Gastroesophageal sphincter (tissue), 3 donors: Measurements from ENCODE around the gene ROPN1.

Experiments used
- CTCF ChIP-seq, 4 experiments: fragments of 200-600 bp in 2 of 4; fragments of 450-650 bp in 2 of 4; sonication (generic) in 1 of 4; IDR thresholded peaks; one replicate each; pipeline ENCODE4 v1.5.1; 2017 to 2019; ENCODE audit warnings: antibody characterized with exemption in 4 of 4, mild to moderate bottlenecking in 2 of 4, moderate library complexity in 2 of 4
- EP300 ChIP-seq: sonication (generic); formaldehyde crosslinking; IDR thresholded peaks from one replicate; pipeline ENCODE4 v1.6.1; 2017; ENCODE audit warnings: antibody characterized with exemption, mild to moderate bottlenecking
- POLR2A ChIP-seq, 2 donors: fragments of 450-650 bp; IDR thresholded peaks; one replicate each; pipeline ENCODE4 v1.6.1; 2017; ENCODE audit warnings: antibody characterized with exemption in 2 of 2, mild to moderate bottlenecking in 2 of 2, moderate library complexity in 1 of 2
- POLR2AphosphoS5 ChIP-seq: sonication (generic); formaldehyde crosslinking; IDR thresholded peaks from one replicate; pipeline ENCODE4 v1.6.1; 2017; ENCODE audit warnings: antibody characterized with exemption

- TF ChIP-seq CTCF (IDR thresholded peaks at IDR 0.05): peak in 1 of 4 experiments; percentile 5
- TF ChIP-seq POLR2AphosphoS5: no peak
- peak; percentile 22 to 26 for TF ChIP-seq POLR2A (IDR thresholded peaks at IDR 0.05)
- no peak for TF ChIP-seq EP300
Observed at GRCh38 chr3:124033360-124034015, 41.6 kb upstream of the ROPN1 start, which contains the start of gene KALRN.
